Ascending aorta (tissue), 2 donors: ENCODE data around the gene CLEC16A. TPM values are rescaled to one million over a fixed set of nuclear protein-coding genes. Genes with fewer than 3 reads are reported as not detected.
"Not testable (repeated sequence)": the region's sequence is repeated elsewhere in the genome, so short reads cannot be mapped to it uniquely, and the experiment has no call there.

Experiments used
- DNase-seq, 2 donors: peaks; one replicate each; pipeline ENCODE4 v3.0.0-alpha.2; 2019; ENCODE audit warnings: low spot score in 2 of 2
- H3K27ac ChIP-seq, 2 donors: fragments of 200-600 bp; sonication (generic); one replicate each; pipeline ENCODE4 v1.5.1; 2016 to 2017; ENCODE audit warnings: mild to moderate bottlenecking in 1 of 2
- H3K27me3 ChIP-seq: fragments of 200-600 bp; sonication (generic); one replicate; pipeline ENCODE4 v1.5.1; 2017
- H3K36me3 ChIP-seq, 2 donors: fragments of 200-600 bp; sonication (generic); one replicate each; pipeline ENCODE4 v1.5.1; 2016
- H3K4me1 ChIP-seq, 2 donors: fragments of 200-600 bp; sonication (generic); one replicate each; pipeline ENCODE4 v1.5.1; 2016 to 2017; ENCODE audit warnings: mild to moderate bottlenecking in 1 of 2
- H3K4me3 ChIP-seq, 2 donors: fragments of 200-600 bp; sonication (generic); one replicate each; pipeline ENCODE4 v1.5.1; 2016 to 2017; ENCODE audit warnings: mild to moderate bottlenecking in 1 of 2
- H3K9me3 ChIP-seq, 2 donors: fragments of 200-600 bp; sonication (generic); one replicate each; pipeline ENCODE4 v1.5.1; 2016
- CTCF ChIP-seq, 3 experiments: fragments of 200-600 bp in 2 of 3; fragments of 450-650 bp in 1 of 3; sonication (generic) in 2 of 3; IDR thresholded peaks; one replicate each; pipeline ENCODE4 v1.5.1; 2016 to 2019; ENCODE audit warnings: antibody characterized with exemption in 3 of 3, mild to moderate bottlenecking in 1 of 3, moderate library complexity in 1 of 3
- intact Hi-C: fragments of 100-400 bp; cut with DNase I; formaldehyde crosslinking; loops from one replicate; pipeline ENCODE4 v1.15.1; 2023
- total RNA-seq: library from RNA; depleted of rRNA; stranded (reverse); fragments of >200 nt; gene quantifications from one replicate; pipeline ENCODE4 v1.1.0, GENCODE V29; 2016

CLEC16A gene
- total RNA-seq, 1 donor from 2014 or later: 16.2 TPM

DNA sequence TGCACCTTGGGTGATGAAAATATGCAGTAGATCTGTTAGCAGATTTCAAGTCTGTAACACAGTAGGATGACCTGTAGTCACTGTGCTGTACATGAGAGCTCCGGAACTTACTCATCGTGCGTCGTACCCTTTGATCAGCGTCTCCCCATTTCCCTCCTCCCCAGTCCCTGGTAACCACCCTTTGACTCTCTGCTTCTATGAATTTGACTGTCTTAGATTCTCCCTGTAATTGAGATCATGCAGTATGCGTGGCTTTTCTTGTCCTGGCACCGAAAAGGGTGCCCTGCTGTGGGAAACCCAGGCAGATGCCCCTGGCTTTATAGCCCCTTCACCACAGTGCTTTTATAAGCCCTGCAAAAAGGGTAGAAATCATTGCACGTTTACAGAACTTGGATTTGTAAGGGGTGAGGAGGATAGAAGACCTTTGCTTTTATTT is 20.5 kb downstream of the CLEC16A start:
- Histone ChIP-seq H3K4me1 (peaks cover 0 to 14% of the 10 kb centered on the region in 2 donors), H3K9me3 (no peaks in the 10 kb centered on the region), H3K4me3 (no peak overlapping the region), H3K27me3 (no peaks in the 10 kb centered on the region), H3K27ac (no peak overlapping the region), H3K36me3 (peaks cover 14 to 16% of the 10 kb centered on the region in 2 donors)
- intact Hi-C loops: loop anchor here (5.0 to 10.0 kb wide), 3 partner anchors 392 to 530 kb away; no protein-coding TSS in a partner anchor
- TF ChIP-seq CTCF (IDR thresholded peaks at IDR 0.05): no peak
- DNase-seq: no peak

DNA sequence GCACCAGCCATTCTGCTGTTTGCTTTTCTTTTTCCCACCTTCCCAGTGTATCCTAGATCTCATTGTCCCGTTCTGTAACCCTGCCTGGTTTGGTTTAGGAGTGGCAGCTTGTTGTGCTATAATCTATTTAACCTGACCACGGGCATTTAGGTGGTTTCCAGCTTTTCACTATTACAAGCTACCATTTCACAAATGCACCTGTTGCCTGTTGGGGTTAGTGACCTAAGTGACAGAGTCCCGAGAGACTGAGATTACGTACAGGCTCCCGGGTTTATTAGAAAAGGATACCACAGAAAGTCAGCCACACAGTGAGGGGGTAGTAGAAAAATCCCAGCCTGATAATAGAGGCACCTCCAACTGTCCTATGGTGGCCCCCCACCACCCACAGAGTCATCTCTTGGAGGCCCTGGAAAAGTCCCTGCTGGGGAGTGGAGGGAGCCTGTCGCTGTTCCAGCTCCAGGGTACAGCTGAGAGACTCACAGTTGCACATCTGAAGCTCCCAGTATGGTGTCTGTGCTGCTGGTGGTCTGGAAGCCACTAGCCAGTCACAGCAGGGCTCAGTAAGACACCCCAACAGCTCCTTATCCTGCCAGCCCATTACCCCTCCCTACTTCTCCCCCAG is 21.2 kb downstream of the CLEC16A start:
- H3K27ac ChIP-seq: no peak overlapping the region
- H3K9me3 ChIP-seq: no peaks in the 10 kb centered on the region
- peaks cover 14 to 16% of the 10 kb centered on the region in 2 donors for H3K36me3 ChIP-seq
- intact Hi-C loops: loop anchor here (10.0 kb wide), 1 partner anchor 529 kb away; no protein-coding TSS in a partner anchor
- peaks cover 1 to 17% of the 10 kb centered on the region in 2 donors for H3K4me1 ChIP-seq
- H3K4me3 ChIP-seq: no peak overlapping the region
- TF ChIP-seq CTCF (IDR thresholded peaks at IDR 0.05): no peak
- DNase-seq: no peak
- H3K27me3 ChIP-seq: no peaks in the 10 kb centered on the region

DNA sequence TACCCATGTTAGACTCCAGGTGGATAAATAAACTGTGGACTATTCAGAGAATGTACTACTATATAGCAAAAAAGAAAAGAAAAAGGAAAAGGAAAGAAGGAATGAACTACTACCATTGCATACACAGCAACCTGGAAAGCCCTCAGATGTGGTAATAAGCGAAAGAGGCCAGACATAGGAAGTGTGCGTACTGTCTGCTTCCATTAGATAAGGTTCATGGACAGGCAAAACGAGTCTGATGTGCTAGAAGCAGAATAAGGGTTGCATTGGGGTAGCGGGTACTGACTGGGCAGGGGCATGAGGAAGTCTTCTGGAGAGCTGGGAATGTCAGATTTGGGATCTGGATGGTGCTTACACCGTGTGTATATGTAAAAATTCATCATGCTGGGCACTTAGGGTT is 21.8 kb downstream of the CLEC16A start:
- Histone ChIP-seq H3K27me3 (no peaks in the 10 kb centered on the region), H3K4me3 (no peak overlapping the region), H3K36me3 (peaks cover 14 to 16% of the 10 kb centered on the region in 2 donors), H3K9me3 (no peaks in the 10 kb centered on the region), H3K4me1 (peaks cover 3 to 17% of the 10 kb centered on the region in 2 donors), H3K27ac (no peak overlapping the region)
- no peak for DNase-seq
- intact Hi-C loops: loop anchor here (10.0 kb wide), 1 partner anchor 529 kb away; no protein-coding TSS in a partner anchor
- TF ChIP-seq CTCF (IDR thresholded peaks at IDR 0.05): no peak

- intact Hi-C loops: loop anchor here (10.0 kb wide), 1 partner anchor 528 kb away; no protein-coding TSS in a partner anchor
- Histone ChIP-seq H3K4me1 (peaks cover 3 to 17% of the 10 kb centered on the region in 2 donors), H3K36me3 (peaks cover 14 to 16% of the 10 kb centered on the region in 2 donors)
- H3K27ac ChIP-seq, H3K9me3 ChIP-seq, H3K27me3 ChIP-seq, DNase-seq, H3K4me3 ChIP-seq: not testable (repeated sequence)
These were observed 22.2 kb downstream of the CLEC16A start for GRCh38 chr16:10966559-10966958.

- no peak for TF ChIP-seq CTCF (IDR thresholded peaks at IDR 0.05)
- no peak for DNase-seq
- Histone ChIP-seq H3K27me3 (no peaks in the 10 kb centered on the region), H3K4me1 (peaks cover 10 to 27% of the 10 kb centered on the region in 2 donors), H3K36me3 (peaks cover 7 to 9% of the 10 kb centered on the region in 2 donors), H3K27ac (peak overlapping the region in 1 of 2 donors; percentile 8), H3K4me3 (no peak overlapping the region), H3K9me3 (no peaks in the 10 kb centered on the region)
- intact Hi-C loops: loop anchor here (10.0 kb wide), 1 partner anchor 527 kb away; no protein-coding TSS in a partner anchor
These were observed 23.6 kb downstream of the CLEC16A start for GRCh38 chr16:10967986-10968385.

- H3K36me3 ChIP-seq: peaks cover 3% of the 10 kb centered on the region in 2 donors
- intact Hi-C loops: loop anchor here (10.0 kb wide), 1 partner anchor 526 kb away; no protein-coding TSS in a partner anchor
- DNase-seq: no peak
These were observed 24.1 kb downstream of the CLEC16A start for GRCh38 chr16:10968498-10968897.

More at GRCh38 chr16:10968498-10968897, 24.1 kb downstream of the CLEC16A start:
- Histone ChIP-seq H3K4me1 (peaks cover 10 to 27% of the 10 kb centered on the region in 2 donors), H3K4me3 (no peak overlapping the region), H3K9me3 (no peaks in the 10 kb centered on the region), H3K27ac (peak overlapping the region in 1 of 2 donors; percentile 8), H3K27me3 (no peaks in the 10 kb centered on the region)
- TF ChIP-seq CTCF (IDR thresholded peaks at IDR 0.05): no peak
